NCI-H345 (cell line): ENCODE results near the gene SMCO4.
"Not testable (repeated sequence)": the region's sequence is repeated elsewhere in the genome, so short reads cannot be mapped to it uniquely, and the experiment has no call there.

Experiments
- DNase-seq: peaks from one replicate; lab custom pipeline; 2025; lab: John Stamatoyannopoulos, UW

Gene SMCO4

DNA sequence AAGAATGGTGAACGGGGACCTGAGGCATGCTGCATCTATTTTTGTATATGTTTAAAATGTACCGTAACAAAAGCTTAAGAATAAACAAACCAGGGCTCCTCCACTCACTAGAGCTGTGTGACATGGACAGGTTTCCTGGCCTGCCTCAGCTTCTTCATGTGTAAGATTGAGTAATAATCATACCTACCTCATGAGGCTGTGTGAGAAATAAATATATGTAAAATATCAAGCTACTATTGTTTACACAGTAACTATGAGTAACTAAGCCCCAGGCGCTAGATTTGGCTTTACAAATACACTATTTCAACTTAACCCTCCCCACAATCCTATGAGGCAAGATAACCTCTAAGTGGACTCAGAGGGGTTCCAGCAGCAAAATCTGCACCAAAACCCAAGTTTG is 66.4 kb downstream of the SMCO4 start:
- DNase-seq, result no peak

DNA sequence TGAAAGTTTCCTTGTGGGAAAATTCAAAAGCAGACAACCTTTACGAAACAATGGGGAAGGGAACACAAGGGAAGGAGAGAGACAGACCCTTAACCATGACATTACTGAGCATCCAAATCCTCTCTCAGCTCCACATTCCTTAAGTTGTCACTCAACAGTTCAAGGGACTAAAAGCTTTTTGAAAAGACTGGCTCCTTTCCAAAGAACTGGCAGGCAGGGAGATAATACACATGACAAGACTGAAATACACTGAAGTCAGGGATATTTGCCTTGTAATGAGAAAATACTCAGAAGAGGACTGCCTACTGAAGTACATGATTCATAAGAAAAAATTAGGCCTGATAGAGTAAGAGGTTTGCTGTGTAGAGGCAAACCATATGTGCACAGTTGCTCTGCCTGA is 69.1 kb downstream of the SMCO4 start:
- no peak for DNase-seq

DNA sequence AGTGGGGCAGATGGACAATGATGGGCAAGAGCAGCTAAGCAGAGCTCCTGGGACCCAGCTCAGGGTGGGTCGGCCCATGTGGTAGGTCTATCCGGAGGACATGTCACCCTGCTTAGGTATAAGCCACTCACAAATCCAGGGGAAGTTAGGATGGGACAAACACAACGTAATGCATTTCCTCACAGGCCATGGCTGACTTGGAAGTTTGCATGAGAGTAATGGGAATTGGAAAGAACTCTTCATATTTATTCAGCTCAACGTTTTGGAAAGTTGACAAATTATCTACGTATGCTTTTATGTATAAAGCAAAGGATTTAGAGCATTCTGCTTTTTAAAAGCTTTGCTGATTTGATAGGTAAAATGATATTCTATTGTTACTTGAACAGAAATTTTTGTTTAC is 74.9 kb downstream of the SMCO4 start:
- no peak for DNase-seq

DNA sequence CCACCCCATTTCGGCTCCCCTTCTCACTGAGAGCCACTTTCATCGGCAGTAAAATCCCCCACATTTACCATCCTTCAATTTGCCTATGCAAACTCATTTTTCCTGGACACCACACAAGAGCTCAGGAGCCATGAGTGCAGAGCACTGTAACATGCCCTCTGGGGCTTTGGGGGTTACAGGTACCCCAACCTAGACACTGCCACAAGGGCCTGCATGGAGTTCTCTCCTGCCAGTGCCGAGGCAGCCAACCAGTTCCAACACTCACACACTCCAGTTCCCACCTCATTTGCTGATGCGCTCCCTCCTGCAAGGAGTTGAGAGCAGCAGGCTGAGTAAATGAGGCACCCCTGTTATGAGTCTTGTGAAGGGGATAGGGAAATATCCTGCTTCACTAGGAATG is 76.1 kb downstream of the SMCO4 start:
- no peak for DNase-seq

DNA sequence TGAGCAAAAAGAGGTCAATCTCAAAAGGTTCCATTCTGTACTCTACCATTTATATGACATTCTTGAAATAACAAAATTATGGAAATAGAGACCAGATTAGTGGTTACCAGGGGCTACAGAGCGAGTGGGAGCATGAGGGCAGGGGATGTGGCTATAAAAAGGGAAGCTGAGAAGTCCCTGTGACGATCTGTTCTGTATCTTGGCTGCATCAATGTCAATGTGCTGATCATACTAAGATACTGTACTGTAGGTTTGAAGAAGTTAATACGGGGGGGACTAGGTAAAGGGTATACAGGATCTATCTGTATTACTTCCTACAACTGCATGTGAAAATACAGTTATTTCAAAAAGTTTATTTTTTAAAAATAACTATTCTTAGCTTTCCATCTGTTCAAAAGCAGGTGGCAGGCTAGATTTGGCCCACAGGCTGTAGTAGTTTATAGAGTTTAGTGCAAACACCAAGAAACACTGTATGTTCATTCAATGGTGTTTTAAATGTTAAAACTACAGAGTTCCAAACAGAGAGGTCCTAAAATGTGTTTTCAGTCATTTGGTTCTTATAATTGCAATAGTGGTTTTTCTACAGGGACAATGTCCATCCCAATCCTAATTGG is 78.2 kb downstream of the SMCO4 start:
- no peak for DNase-seq

DNA sequence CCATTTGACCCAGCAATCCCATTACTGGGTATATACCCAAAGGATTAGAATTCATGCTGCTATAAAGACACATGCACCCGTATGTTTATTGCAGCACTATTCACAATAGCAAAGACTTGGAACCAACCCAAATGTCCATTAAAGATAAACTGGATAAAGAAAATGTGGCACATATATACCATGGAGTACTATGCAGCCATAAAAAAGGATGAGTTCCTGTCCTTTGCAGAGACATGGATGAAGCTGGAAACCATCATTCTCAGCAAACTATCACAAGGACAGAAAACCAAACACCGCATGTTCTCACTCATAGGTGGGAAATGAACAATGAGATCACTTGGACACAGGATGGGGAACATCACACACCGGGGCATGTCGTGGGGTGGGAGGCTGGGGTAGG is 79.5 kb downstream of the SMCO4 start:
- DNase-seq, result not testable (repeated sequence)

DNA sequence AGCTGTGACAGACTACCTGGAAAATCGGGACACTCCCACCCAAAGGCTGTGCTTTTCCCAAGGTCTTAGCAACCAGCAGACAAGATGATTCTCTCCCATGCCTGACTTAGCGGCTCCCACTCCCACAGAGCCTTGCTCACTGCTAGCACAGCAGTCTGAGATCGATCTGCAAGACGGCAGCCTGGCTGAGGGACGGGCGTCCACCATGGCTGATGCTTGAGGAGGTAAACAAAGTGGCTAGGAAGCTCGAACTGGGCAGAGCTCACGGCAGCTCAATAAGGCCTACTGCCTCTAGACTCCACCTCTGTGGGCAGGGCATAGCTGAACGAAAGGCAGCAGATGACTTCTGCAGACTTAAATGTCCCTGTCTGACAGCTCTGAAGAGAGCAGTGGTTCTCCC is 84.9 kb downstream of the SMCO4 start:
- no peak for DNase-seq

DNA sequence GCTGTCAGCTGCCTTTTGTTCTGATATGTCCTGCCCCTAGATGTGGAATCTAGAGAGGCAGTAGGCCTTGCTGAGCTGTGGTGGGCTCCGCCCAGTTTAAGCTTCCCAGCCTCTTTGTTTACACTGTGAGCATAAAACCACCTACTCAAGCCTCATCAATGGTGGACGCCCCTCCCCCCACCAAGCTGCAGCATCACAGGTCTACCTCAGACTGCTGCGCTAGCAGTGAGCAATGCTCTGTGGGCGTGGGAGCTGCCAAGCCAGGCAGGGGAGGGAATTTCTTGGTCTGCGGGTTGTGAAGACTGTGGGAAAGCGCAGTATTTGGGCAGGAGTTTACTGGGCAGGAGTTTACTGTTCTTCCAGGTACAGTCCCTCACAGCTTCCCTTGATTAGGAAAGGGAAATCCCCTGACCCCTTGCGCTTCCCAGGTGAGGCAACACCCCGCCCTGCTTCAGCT is 98.5 kb downstream of the SMCO4 start:
- DNase-seq, result peak; percentile 45

DNA sequence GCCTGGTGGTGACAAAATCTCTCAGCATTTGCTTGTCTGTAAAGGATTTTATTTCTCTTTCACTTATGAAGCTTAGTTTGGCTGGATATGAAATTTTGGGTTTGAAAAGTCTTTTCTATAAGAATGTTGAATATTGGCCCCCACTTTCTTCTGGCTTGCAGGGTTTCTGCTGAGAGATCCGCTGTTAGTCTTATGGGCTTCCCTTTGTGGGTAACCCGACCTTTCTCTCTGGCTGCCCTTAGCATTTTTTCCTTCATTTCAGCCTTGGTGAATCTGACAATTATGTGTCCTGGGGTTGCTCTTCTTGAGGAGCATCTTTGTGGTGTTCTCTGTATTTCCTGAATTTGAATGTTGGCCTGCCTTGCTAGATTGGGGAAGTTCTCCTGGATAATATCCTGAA is 100.0 kb downstream of the SMCO4 start:
- DNase-seq, result not testable (repeated sequence)

DNA sequence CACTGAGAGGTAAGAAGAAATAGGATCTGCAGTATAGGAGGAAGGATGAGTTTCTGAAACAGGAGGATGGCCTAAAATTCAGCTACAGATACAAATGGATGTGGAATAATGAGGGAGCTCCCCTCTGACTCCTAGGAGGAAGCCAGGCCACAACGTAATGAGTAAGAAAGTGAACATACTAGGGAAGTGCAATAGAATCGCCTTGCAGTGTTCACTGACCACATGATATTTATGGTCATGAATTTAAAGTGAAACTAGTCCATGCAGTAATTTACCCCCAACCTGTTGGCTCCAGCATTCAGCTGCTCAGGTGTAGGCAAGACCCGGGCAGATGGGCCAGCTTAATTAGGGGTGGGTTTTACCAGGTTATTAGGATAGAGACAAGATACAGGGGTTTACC is 110.9 kb downstream of the SMCO4 start:
- DNase-seq, result no peak
